OCI-LY1 (cell line): ENCODE data around the gene TUBA1C.
"Not testable (repeated sequence)": the region's sequence is repeated elsewhere in the genome, so short reads cannot be mapped to it uniquely, and the experiment has no call there.

Experiments
- H2AFZ ChIP-seq: fragments of 200-600 bp; sonication (generic), shearing (Covaris generic); 2 replicates; pipeline ENCODE4 v1.6.0; 2014; ENCODE audit warnings: antibody characterized with exemption, mild to moderate bottlenecking, low read length
- H3F3A ChIP-seq: fragments of 200-600 bp; sonication (generic), shearing (Covaris generic); 2 replicates; pipeline ENCODE4 v1.6.0; 2014; ENCODE audit warnings: mild to moderate bottlenecking, antibody characterized with exemption, low read length, moderate library complexity; ENCODE audit not compliant: insufficient read depth
- H3K27ac ChIP-seq: fragments of 200-600 bp; sonication (generic); 2 replicates; pipeline ENCODE4 v1.5.1; 2014; ENCODE audit warnings: low read length, mixed run types, mild to moderate bottlenecking, low read depth; ENCODE audit not compliant: poor library complexity, severe bottlenecking
- H3K27me3 ChIP-seq: fragments of 200-600 bp; sonication (generic); 2 replicates; pipeline ENCODE4 v1.6.0; 2014; ENCODE audit warnings: antibody characterized with exemption, mild to moderate bottlenecking, low read length, moderate library complexity; ENCODE audit not compliant: insufficient read depth
- H3K36me3 ChIP-seq: fragments of 200-600 bp; sonication (generic); 2 replicates; pipeline ENCODE4 v1.6.1; 2014; ENCODE audit warnings: mild to moderate bottlenecking, antibody characterized with exemption, low read length, moderate library complexity, mixed read lengths; ENCODE audit not compliant: insufficient read depth
- H3K4me1 ChIP-seq: fragments of 200-600 bp; sonication (generic); 2 replicates; pipeline ENCODE4 v1.5.1; 2014; ENCODE audit warnings: mild to moderate bottlenecking, low read length, moderate library complexity; ENCODE audit not compliant: insufficient read depth, severe bottlenecking
- H3K4me2 ChIP-seq: fragments of 200-600 bp; sonication (generic), shearing (Covaris generic); 2 replicates; pipeline ENCODE4 v1.6.1; 2014; ENCODE audit warnings: low read length
- H3K4me3 ChIP-seq: fragments of 200-600 bp; sonication (generic); 2 replicates; pipeline ENCODE4 v1.5.1; 2014; ENCODE audit warnings: low read length, low read depth, mild to moderate bottlenecking, mixed read lengths; ENCODE audit not compliant: poor library complexity, severe bottlenecking
- H3K79me2 ChIP-seq: fragments of 200-600 bp; shearing (Covaris generic); 2 replicates; pipeline ENCODE4 v1.6.1; 2016; ENCODE audit warnings: mixed run types, low read length, mixed read lengths; ENCODE audit not compliant: insufficient read depth
- H3K9ac ChIP-seq: fragments of 200-600 bp; sonication (generic), shearing (Covaris generic); 2 replicates; pipeline ENCODE4 v1.6.1; 2014; ENCODE audit warnings: mild to moderate bottlenecking, low read length, mixed read lengths
- H3K9me2 ChIP-seq: fragments of 200-600 bp; sonication (generic), shearing (Covaris generic); 2 replicates; pipeline ENCODE4 v1.6.1; 2014; ENCODE audit warnings: low read depth, mild to moderate bottlenecking, low read length, mixed read lengths
- H3K9me3 ChIP-seq: fragments of 200-600 bp; shearing (Covaris generic); 2 replicates; pipeline ENCODE4 v1.6.1; 2014; ENCODE audit warnings: low read length, mixed read lengths
- H4K20me1 ChIP-seq: fragments of 200-600 bp; sonication (generic), shearing (Covaris generic); 2 replicates; pipeline ENCODE4 v1.6.0; 2016; ENCODE audit warnings: mild to moderate bottlenecking, low read length; ENCODE audit not compliant: insufficient read depth
- CTCF ChIP-seq: fragments of 200-600 bp; sonication (generic), shearing (Covaris generic); IDR thresholded peaks from 2 replicates; pipeline ENCODE4 v1.5.1; 2017; ENCODE audit warnings: mild to moderate bottlenecking, antibody characterized with exemption, low read length, moderate library complexity, mixed read lengths
- EZH2 ChIP-seq: fragments of 200-600 bp; sonication (generic), shearing (Covaris generic); IDR thresholded peaks from 2 replicates; pipeline ENCODE4 v1.8.0; 2017; ENCODE audit warnings: borderline replicate concordance, mixed run types, mild to moderate bottlenecking, antibody characterized with exemption, low read length, moderate library complexity, mixed read lengths

Gene TUBA1C

GRCh38 chr12:49263400-49263763 lies 1.5 kb upstream of the TUBA1C start:
- H3K9me3 ChIP-seq = no peaks in the 10 kb centered on the region
- TF ChIP-seq EZH2 (no peak), CTCF (no peak)
- no peaks in the 10 kb centered on the region for H3K9me2 ChIP-seq
- no peak overlapping the region for H3K27ac ChIP-seq
- H3K9ac ChIP-seq = no peak overlapping the region
- peaks cover 31% of the 10 kb centered on the region for H3K79me2 ChIP-seq
- no peaks in the 10 kb centered on the region; the same call in 1 of the 2 replicates for H4K20me1 ChIP-seq
- H3K4me3 ChIP-seq = peak overlapping the region; percentile 99
- no peaks in the 10 kb centered on the region for H3F3A ChIP-seq
- H3K36me3 ChIP-seq = peaks cover 24% of the 10 kb centered on the region
- H3K27me3 ChIP-seq = no peaks in the 10 kb centered on the region
- peak overlapping the region; percentile 68 for H3K4me2 ChIP-seq
- H3K4me1 ChIP-seq = peaks cover 34% of the 10 kb centered on the region
- H2AFZ ChIP-seq = no peak overlapping the region

GRCh38 chr12:49264466-49264872 lies 413 bp upstream of the TUBA1C start:
- H3K9ac ChIP-seq = peak overlapping the region; percentile 99
- no peaks in the 10 kb centered on the region for H3K9me3 ChIP-seq
- no peaks in the 10 kb centered on the region for H3K9me2 ChIP-seq
- peak overlapping the region; percentile 68 for H3K4me2 ChIP-seq
- no peaks in the 10 kb centered on the region for H3K27me3 ChIP-seq
- peaks cover 34% of the 10 kb centered on the region for H3K4me1 ChIP-seq
- peaks cover 35% of the 10 kb centered on the region for H3K36me3 ChIP-seq
- no peak for TF ChIP-seq CTCF
- TF ChIP-seq EZH2 = no peak
- H4K20me1 ChIP-seq = no peaks in the 10 kb centered on the region; the same call in 1 of the 2 replicates
- H3F3A ChIP-seq = no peaks in the 10 kb centered on the region
- H2AFZ ChIP-seq = no peak overlapping the region
- peak overlapping the region; percentile 99 for H3K4me3 ChIP-seq
- peak overlapping the region; percentile 48 for H3K27ac ChIP-seq
- H3K79me2 ChIP-seq = peaks cover 31% of the 10 kb centered on the region

- not testable (repeated sequence) for H3K4me2 ChIP-seq, H2AFZ ChIP-seq, H3K9me2 ChIP-seq, H3K9ac ChIP-seq, H3F3A ChIP-seq, H3K27me3 ChIP-seq, H3K9me3 ChIP-seq, H4K20me1 ChIP-seq, H3K27ac ChIP-seq, H3K4me3 ChIP-seq
- peaks cover 79% of the 10 kb centered on the region for H3K36me3 ChIP-seq
- peaks cover 31% of the 10 kb centered on the region for H3K79me2 ChIP-seq
- H3K4me1 ChIP-seq = peaks cover 25% of the 10 kb centered on the region
These were observed 4.3 kb downstream of the TUBA1C start for GRCh38 chr12:49269191-49269590.

- Histone ChIP-seq H3K27me3 (no peaks in the 10 kb centered on the region), H3F3A (0 out of 2 replicates have a peak, but pooled peaks cover 4% of the 10 kb centered on the region), H3K27ac (no peak overlapping the region), H3K4me1 (no peaks in the 10 kb centered on the region), H3K9me2 (no peaks in the 10 kb centered on the region), H3K9me3 (no peaks in the 10 kb centered on the region), H3K4me3 (no peak overlapping the region), H3K4me2 (no peak overlapping the region), H3K36me3 (peaks cover 60% of the 10 kb centered on the region), H3K79me2 (no peaks in the 10 kb centered on the region), H3K9ac (no peak overlapping the region), H2AFZ (no peak overlapping the region), H4K20me1 (no peaks in the 10 kb centered on the region)
- no peak for TF ChIP-seq CTCF
- TF ChIP-seq EZH2 = no peak
These were observed 8.2 kb downstream of the TUBA1C start for GRCh38 chr12:49272790-49273725.
